Activated CD8-positive, alpha-beta memory T cell treated with anti-CD3 and anti-CD28 coated beads, Interleukin-2, amount 50 U/mL, for 24 hours (primary cell): Measurements from ENCODE around the gene MRPL34.

Source experiments
- DNase-seq: peaks from one replicate; pipeline ENCODE4 v3.0.0-alpha.2; 2020; ENCODE audit errors: extremely low read depth

The MRPL34 gene

GRCh38 chr19:17309965-17310461 lies 4.3 kb downstream of the MRPL34 start:
- no peak for DNase-seq

- DNase-seq = no peak
Measured at GRCh38 chr19:17311455-17312188, 6.0 kb downstream of the MRPL34 start.

DNA sequence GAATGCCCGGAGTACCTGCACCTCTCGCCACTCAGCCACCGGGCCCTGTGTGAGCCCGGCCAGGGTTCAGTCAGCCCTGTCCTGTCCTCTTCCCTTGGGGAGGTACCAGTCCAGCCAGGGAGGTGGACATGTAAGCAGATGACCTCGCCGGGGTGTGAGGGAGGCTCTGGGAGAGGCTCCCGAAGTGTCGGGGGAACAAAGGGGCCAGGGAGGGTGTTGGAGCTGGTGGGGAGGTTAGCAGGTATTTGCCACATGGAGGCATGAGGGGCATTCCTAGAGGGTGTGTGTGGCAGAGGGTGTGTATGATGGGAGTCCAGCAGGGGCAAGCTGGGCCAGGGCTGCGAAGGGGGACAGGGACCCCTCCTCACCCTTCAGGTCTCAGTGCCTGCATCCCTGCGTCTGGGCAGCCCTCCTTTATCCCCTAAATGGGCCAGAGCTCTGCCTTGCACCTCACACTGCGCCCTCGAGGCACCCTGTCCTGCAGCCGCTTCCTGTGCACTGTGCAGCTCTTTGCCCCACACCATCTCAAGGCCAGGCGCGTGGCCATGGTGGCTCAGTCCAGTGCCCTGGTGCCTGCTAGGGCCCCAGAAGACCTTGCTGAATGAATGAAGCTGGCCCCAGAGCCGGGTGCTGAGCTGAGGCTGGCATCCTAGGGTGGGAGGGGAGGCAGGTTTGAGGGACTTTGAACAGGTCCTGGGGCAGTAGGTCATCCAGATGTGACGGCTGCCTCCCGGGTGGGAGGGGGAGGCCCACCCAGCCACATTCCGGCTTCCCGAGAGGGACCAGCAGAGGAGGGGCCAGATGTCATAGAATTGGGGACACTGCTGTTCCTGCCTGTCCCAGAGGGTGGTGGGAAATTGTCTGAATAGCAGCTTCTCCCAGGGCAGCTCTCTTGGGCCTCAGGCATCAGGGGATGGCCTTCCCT lies 6.8 kb downstream of the MRPL34 start:
- no peak for DNase-seq

DNA sequence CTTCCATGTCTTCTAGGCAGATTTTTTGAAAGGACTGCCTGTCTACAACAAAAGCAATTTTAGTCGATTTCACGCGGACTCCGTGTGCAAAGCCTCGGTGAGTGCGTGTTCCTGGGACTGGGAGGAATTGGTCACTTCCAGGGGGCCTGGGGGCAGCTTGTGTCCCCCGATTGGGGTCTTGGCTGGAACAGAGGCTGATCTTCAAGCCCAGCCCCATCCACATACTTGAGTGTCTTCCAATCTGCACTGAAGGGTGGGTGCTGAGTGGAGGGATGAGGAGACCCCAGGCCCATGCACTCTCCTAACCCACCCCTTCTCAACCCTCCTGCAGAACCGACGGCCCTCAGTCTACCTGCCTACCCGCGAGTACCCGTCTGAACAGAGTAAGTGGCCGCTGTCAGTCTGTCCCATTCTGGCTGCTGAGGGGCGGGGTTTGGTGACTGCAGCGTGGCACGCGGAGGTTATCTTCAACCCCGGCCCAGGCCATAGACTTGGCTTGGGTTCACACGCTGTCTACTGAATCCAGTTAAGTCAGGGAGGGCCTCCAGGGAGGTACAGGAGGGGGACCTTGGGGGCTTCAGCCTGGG lies 8.4 kb downstream of the MRPL34 start:
- DNase-seq = no peak

DNA sequence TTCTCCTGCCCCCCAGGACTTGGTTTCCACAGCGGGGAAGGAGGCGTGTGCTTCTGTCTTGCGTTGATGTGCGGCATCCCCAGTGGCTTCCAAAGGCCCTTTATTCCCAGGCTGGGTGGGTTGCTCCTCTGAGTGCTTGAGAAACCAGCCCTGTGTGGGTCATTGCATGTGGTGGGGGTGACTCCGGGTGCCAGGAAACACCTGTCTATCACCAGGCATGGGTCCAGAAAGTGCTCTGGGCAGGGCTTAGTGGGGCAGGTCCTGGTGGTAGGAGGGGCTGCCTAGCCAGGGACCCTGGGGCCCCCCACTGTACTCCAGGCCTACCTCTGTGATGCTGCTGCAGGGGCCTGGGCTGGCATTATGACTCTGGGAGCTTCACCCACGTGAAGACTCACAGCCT lies 13.3 kb downstream of the MRPL34 start:
- DNase-seq = no peak

DNA sequence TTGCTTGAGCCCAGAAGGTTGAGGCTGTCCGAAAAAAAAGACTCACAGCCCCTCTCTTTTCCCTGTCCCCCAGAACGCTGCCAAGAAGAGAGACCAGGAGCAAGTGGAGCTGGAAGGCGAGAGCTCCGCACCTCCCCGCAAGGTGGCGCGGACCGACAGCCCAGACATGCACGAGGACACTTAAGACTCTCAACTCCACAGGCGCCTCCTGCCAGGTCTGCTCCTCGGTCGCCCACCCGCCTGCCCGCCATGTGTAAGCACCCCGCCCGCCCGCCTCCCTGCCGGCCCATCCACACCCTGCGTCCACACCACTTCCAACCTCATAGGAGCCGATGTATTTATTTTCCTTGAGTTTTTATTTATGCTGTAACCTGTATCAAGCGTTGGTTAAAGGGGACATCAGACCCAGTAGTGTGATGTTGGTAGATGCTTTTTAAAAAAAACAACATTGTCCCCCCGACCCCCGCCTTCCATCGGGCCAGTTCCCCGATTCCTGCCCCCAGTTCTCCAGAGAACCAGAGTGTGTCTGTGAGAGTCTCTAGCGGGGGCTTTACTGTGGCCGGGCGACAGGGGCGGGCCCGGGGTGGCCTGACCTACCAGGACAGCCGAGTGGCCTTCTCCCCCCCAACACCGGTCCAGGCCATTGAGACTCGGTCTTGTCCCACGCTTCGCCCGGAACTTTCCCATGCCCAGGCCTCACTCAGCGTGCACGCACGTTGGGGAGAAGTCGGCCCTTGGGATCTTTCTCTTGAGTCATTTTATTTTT lies 14.0 kb downstream of the MRPL34 start:
- DNase-seq = no peak

GRCh38 chr19:17320435-17320834 lies 14.8 kb downstream of the MRPL34 start:
- DNase-seq = no peak

DNA sequence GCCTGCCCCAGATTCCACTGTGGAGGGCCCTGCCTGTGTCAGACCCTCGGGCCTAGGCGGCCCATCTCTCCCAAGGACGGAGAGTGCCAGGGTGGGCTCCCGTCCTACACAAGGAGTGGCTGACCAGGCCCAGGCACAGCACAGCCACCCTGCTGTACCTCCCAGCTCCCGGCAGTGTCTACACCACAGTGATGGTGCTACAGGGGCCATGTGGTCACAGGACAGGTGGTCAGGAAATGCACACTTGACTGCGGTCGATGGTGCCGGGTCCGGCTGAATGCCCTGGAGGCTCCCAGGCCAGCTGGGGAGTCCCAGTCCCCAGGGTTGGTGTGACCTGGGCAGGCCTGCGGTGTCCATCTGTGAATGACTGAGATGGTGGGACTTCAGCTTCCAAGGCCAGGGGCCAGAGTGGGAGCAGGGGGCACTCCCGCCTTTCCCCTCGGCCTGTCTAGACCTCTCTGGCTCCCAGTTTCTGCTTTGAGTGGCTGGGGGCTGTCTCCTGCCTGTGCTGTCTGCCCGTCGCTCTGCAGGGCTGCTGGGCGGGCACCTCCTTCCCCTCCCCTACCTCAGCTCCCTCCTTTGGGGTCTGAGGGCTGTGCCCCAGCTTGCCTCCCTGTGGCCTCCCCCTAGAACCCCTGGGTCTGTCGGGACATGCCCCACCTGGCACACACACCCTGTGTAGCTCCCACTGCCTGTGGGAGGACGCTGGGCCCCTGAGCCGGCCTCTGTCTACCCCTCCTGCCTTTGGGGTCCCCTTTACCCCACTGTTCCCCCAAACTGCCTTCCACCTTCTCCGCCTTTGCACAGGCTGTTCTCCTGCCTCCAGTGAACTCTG lies 16.2 kb downstream of the MRPL34 start:
- no peak for DNase-seq

DNA sequence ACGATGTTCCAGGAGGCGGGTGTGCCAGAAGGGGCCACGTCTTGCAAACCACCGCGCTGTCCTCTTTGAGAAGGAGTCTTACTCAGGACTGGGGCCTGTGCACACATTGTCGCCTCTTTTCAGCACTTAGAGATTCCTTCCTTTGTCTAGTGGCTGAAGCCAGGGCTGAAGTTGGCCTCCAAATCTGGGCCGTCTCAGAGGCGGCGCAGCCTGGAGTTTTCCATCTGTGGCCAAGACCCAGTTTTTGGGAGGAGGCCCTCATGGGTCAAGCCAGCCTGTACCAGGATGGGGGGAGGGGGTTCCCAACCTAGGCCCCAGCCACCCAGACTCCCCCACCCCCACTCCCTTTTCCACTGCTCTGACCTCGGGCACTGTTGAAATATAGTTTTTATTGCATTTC lies 17.2 kb downstream of the MRPL34 start:
- DNase-seq = no peak

GRCh38 chr19:17323300-17323963 lies 17.8 kb downstream of the MRPL34 start:
- no peak for DNase-seq

DNA sequence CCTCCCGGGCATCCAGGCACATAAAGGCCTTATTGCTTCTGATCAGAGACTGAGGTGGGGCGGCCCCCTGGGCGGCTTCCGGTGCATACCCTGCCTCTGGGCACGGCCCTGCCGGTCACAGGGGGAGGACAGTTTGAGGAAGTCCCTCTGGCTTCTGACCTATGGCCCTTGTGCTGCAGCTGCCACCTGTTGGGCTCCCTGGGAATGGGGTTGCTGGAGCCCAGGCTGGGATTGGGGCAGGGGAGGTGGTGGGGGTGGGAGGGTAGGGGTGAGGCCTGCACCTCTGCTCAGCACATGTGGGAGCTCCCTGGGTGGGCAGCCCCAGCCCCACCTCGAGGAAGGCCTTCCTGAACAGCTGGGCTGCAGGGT lies 18.3 kb downstream of the MRPL34 start:
- DNase-seq = no peak

DNA sequence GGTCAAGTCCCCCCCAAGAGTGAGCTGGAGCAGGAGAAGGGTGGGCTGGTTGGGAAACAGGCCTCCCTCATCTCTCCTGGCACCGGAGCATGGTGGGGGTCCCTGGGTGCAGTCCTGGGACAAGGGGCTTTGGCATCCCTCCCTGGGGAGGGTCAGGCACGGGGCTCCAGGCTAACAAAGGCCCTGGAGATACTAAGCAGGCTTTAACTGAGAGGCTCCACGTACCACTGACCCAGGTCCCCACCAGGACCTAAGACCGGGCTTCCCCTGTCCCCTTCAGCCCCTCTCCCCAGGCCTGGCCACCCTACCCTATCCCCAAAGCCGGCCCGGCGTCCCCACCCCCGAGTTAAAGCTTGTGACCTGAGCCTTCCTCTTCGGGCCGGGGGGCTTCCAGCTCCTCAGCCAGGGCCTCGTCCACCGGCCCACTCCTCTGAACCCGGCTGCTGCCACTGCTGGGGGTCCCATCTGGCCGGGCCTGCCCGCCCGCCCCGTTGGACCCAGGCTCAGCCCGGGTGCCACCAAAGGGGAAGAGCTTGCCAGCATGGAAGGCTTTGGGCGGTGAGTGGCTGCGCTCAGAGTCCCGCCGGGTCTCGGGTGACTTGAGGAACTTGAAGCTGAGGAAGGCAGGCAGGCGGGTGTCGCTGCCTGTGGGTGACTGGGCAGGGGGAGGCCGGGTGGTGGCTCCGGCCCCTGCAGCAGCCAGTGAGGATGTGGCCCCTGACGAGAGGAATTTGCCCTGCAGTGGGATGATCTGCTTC lies 18.9 kb downstream of the MRPL34 start:
- no peak for DNase-seq

GRCh38 chr19:17325133-17325532 lies 19.5 kb downstream of the MRPL34 start:
- DNase-seq = no peak

GRCh38 chr19:17325881-17326594 lies 20.4 kb downstream of the MRPL34 start:
- no peak for DNase-seq

GRCh38 chr19:17326595-17326966 lies 20.9 kb downstream of the MRPL34 start:
- no peak for DNase-seq

- DNase-seq = no peak
Measured at GRCh38 chr19:17327068-17327653, 21.5 kb downstream of the MRPL34 start.

DNA sequence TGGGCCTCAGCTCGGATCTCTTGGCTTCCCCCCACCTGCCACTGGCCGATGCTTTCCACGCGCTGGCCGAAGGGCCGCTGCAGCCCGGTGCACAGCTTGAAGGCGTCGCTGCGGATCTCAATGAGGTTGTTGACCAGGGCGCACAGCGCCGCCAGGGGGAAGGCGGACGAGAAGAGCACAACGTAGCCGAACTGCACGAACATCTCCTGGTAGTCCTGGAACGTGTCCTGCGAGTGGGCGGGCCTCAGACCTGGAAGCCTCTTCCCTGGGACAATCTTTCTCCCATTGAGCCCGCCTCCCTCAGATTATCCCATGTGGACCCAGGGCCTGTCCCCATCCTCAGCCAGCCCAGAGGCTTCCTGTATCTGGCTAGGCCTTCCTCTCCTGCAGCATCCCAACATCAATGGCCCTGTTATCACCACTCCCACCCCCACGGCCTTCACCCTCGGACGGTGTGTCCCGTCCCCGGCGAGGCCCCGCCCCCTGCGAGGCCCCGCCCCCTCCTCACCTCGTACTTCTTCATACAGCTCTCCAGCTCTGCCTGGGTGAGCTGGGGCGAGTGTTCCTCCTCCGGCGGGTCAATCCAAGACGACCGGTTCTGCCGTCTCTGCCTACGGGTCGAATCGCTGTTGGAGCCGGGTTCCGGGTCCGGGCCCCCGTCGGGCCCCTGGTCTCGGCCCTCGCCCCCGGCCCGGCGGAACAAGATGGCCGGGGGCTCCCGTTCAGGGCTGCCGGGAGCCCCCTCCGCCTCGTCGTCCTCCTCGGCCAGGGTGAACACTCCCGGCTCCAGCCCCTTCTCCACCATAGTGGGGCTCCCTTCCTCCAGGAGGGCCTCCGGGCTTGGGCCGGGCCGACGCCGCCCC lies 22.2 kb downstream of the MRPL34 start:
- DNase-seq = no peak
